Measurements from ENCODE around the gene DPP6.

GRCh38 chr7:154287356-154287755, 235.2 kb downstream of the DPP6 start:
- TF ChIP-seq CTCF (IDR thresholded peaks at IDR 0.05) = no peak
- TF ChIP-seq EP300 (IDR thresholded peaks at IDR 0.05) = no peak
- no peak for TF ChIP-seq POLR2A (IDR thresholded peaks at IDR 0.05)

All from tibial nerve (tissue), 4 donors.